ENCODE data around the gene CCL2. TPM values are rescaled to one million over a fixed set of nuclear protein-coding genes. Genes with fewer than 3 reads are reported as not detected.

The CCL2 gene
- total RNA-seq, 1 donor from 2014 or later = 1.4 TPM

GRCh38 chr17:34305061-34305460, 50.0 kb downstream of the CCL2 start:
- H3K27me3 Mint-ChIP-seq (ENCODE audit: unreplicated experiment) = no peaks in the 10 kb centered on the region
- H3K36me3 Mint-ChIP-seq (ENCODE audit: low read depth, unreplicated experiment) = no peaks in the 10 kb centered on the region
- peaks cover 11% of the 10 kb centered on the region for H3K4me1 Mint-ChIP-seq (ENCODE audit: unreplicated experiment)
- no peaks in the 10 kb centered on the region for H3K9me3 Mint-ChIP-seq (ENCODE audit: unreplicated experiment)
- no peak overlapping the region for H3K27ac Mint-ChIP-seq (ENCODE audit: unreplicated experiment)
- DNase-seq (ENCODE audit: low spot score) = no peak
- no peak overlapping the region for H3K4me3 Mint-ChIP-seq (ENCODE audit: unreplicated experiment)
- TF ChIP-seq CTCF (IDR thresholded peaks at IDR 0.05; ENCODE audit: unreplicated experiment) = no peak

- no peak for TF ChIP-seq CTCF (IDR thresholded peaks at IDR 0.05; ENCODE audit: unreplicated experiment)
- Mint-ChIP-seq H3K4me1 (ENCODE audit: unreplicated experiment) (peaks cover 5% of the 10 kb centered on the region), H3K27me3 (ENCODE audit: unreplicated experiment) (no peaks in the 10 kb centered on the region), H3K27ac (ENCODE audit: unreplicated experiment) (no peak overlapping the region), H3K36me3 (ENCODE audit: low read depth, unreplicated experiment) (no peaks in the 10 kb centered on the region), H3K4me3 (ENCODE audit: unreplicated experiment) (no peak overlapping the region), H3K9me3 (ENCODE audit: unreplicated experiment) (no peaks in the 10 kb centered on the region)
- no peak for DNase-seq (ENCODE audit: low spot score)
Observed at GRCh38 chr17:34305606-34306005, 50.5 kb downstream of the CCL2 start.

- TF ChIP-seq CTCF (IDR thresholded peaks at IDR 0.05; ENCODE audit: unreplicated experiment) = no peak
- peak; percentile 8 for DNase-seq (ENCODE audit: low spot score)
- Mint-ChIP-seq H3K4me3 (ENCODE audit: unreplicated experiment) (no peak overlapping the region), H3K4me1 (ENCODE audit: unreplicated experiment) (no peaks in the 10 kb centered on the region), H3K9me3 (ENCODE audit: unreplicated experiment) (no peaks in the 10 kb centered on the region), H3K36me3 (ENCODE audit: low read depth, unreplicated experiment) (no peaks in the 10 kb centered on the region), H3K27me3 (ENCODE audit: unreplicated experiment) (no peaks in the 10 kb centered on the region), H3K27ac (ENCODE audit: unreplicated experiment) (no peak overlapping the region)
Observed at GRCh38 chr17:34306466-34306865, 51.4 kb downstream of the CCL2 start.

Other genes starting within 250 kb of the CCL2 start
- gene CCL7, start 14.9 kb downstream of the CCL2 start, total RNA-seq (ENCODE audit: unreplicated experiment) = not detected
- not detected for gene CCL11, start 30.5 kb downstream of the CCL2 start, total RNA-seq (ENCODE audit: unreplicated experiment)
- gene CCL8, start 64.2 kb downstream of the CCL2 start, total RNA-seq (ENCODE audit: unreplicated experiment) = not detected
- gene CCL13, start 101.2 kb downstream of the CCL2 start, total RNA-seq (ENCODE audit: unreplicated experiment) = not detected
- gene CCL1, start 107.9 kb downstream of the CCL2 start, total RNA-seq (ENCODE audit: unreplicated experiment) = not detected

Measured in endothelial cell (in vitro differentiated cells).